Esophagus muscularis mucosa (tissue), 4 donors: Measurements from ENCODE around the gene PPARA.

ENCODE experiments used
- EP300 ChIP-seq: sonication (generic); formaldehyde crosslinking; IDR thresholded peaks from one replicate; pipeline ENCODE4 v1.6.1; 2017; ENCODE audit warnings: antibody characterized with exemption
- POLR2A ChIP-seq: fragments of 450-650 bp; IDR thresholded peaks from one replicate; pipeline ENCODE4 v1.6.1; 2017; ENCODE audit warnings: antibody characterized with exemption, moderate library complexity, mild to moderate bottlenecking, low read depth
- POLR2AphosphoS5 ChIP-seq, 2 donors: sonication (generic); formaldehyde crosslinking; IDR thresholded peaks; one replicate each; pipeline ENCODE4 v1.6.1; 2017; ENCODE audit warnings: antibody characterized with exemption in 2 of 2
- TF ChIP-seq, protein P1 (sequence below), 3 experiments: fragments of 200-600 bp in 2 of 3; fragments of 450-650 bp in 1 of 3; sonication (generic) in 2 of 3; IDR thresholded peaks; one replicate each; pipeline ENCODE4 v1.5.1; 2017 to 2019; ENCODE audit warnings: antibody characterized with exemption in 3 of 3, mild to moderate bottlenecking in 2 of 3, moderate library complexity in 1 of 3

DNA sequence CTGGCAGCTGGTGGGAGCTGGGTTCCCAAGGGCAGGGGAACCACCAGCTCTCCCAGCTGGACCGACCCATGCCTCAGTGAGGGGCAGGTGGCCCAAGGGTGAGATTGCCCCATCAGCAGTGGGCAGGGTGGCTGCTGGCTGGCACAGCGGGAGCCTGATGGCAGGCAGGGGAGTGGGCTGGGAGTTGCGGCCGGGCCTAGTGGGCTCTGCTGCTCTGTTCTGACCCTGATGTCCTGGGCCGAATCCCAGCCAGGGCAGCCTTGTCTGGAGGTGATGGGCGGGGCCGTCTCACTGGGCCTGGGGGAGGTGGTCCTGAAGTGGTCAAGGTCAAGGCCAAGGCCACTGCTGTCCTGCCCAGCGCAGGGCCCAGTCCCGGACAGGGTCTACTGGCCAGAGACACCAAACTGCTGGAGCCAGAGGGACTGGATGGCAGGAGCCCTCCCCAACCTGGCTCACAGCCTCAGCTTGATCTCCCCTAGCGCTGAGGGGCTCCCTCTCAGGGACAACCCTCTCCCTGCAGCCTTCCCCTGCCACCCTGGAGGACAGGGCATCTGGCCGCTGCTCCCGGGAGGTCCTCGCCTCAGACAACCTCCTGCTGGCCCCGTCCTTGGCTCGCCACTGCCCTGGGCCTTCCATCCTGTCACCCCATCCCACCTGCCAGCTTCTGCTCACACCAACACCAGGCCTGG lies 26.5 kb upstream of the PPARA start:
- no peak for TF ChIP-seq EP300
- TF ChIP-seq, protein P1, sequence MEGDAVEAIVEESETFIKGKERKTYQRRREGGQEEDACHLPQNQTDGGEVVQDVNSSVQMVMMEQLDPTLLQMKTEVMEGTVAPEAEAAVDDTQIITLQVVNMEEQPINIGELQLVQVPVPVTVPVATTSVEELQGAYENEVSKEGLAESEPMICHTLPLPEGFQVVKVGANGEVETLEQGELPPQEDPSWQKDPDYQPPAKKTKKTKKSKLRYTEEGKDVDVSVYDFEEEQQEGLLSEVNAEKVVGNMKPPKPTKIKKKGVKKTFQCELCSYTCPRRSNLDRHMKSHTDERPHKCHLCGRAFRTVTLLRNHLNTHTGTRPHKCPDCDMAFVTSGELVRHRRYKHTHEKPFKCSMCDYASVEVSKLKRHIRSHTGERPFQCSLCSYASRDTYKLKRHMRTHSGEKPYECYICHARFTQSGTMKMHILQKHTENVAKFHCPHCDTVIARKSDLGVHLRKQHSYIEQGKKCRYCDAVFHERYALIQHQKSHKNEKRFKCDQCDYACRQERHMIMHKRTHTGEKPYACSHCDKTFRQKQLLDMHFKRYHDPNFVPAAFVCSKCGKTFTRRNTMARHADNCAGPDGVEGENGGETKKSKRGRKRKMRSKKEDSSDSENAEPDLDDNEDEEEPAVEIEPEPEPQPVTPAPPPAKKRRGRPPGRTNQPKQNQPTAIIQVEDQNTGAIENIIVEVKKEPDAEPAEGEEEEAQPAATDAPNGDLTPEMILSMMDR (IDR thresholded peaks at IDR 0.05), result no peak
- no peak for TF ChIP-seq POLR2A
- TF ChIP-seq POLR2AphosphoS5 (IDR thresholded peaks at IDR 0.05), result no peak
